Measurements from ENCODE around the gene PLBD2. TPM values are rescaled to one million over a fixed set of nuclear protein-coding genes. Genes with fewer than 3 reads are reported as not detected.

The PLBD2 gene, protein sequence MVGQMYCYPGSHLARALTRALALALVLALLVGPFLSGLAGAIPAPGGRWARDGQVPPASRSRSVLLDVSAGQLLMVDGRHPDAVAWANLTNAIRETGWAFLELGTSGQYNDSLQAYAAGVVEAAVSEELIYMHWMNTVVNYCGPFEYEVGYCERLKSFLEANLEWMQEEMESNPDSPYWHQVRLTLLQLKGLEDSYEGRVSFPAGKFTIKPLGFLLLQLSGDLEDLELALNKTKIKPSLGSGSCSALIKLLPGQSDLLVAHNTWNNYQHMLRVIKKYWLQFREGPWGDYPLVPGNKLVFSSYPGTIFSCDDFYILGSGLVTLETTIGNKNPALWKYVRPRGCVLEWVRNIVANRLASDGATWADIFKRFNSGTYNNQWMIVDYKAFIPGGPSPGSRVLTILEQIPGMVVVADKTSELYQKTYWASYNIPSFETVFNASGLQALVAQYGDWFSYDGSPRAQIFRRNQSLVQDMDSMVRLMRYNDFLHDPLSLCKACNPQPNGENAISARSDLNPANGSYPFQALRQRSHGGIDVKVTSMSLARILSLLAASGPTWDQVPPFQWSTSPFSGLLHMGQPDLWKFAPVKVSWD
- total RNA-seq, result 59.1 and 102 TPM in 2 replicates

DNA sequence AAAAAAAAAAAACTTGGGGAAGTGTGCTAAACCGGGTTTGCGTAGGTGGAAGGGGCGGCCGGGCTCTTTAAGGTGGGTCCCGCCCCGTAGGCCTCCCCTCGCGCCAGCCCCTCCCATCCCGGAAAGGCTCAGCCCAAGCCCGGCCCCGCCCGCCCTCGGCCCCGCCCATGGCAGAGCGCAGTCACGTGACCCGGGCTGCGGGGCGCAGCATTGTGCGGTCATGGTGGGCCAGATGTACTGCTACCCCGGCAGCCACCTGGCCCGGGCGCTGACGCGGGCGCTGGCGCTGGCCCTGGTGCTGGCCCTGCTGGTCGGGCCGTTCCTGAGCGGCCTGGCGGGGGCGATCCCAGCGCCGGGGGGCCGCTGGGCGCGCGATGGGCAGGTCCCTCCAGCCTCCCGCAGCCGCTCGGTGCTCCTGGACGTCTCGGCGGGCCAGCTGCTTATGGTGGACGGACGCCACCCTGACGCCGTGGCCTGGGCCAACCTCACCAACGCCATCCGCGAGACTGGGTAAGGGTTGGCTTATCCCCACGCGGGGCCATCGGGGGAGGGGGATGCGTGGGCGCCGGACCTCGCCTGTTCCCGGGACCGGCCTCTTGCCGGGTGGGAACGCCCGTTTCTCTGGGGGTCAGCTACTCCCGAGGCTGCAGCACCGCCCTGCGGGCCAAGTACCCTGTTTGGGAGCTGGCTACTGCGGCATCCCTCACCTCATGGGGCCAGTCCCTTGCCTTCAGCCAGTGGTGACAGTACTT lies at the start of gene PLBD2:
PLBD2 (plus strand) TSS at position 207 of the 752 bp plus-strand sequence; CDS start at position 221, 14 bp downstream.

DNA sequence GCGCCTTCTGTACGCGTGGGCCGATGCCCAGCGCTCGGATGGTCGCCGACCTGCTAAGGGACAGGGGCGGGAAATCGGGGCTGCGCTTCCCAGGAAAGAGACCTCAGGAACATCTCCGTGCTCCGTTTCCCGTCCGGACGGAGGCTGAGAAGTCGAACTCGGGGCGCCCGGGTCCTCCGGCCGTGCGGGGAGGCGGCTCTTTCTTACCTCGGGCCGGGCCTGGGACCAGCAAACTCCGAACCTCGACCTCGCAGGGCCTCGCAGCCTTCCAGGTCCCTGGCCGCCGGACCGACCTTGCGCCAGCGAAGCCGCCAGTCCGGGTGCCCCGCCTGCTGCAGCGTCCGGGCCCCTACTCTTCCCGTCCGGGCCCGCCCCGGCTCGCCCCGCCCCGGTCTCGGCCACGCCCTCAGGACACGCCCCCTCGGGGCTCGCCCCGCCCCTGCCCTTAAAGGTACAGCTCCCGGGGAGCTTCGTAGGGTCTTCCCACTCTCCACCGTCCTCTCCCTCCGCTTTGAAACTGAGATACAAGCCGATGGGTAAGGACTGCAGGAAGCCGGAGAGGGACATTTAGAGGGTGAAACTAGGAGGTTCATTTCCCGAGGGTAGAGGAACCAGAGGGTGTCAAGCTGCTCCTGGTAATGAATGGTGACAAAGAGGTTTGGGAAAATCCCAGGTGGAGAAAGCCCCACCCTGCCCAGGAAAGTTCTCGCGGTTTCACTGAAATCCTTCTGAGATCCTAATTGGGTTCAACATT lies 23.4 kb upstream of the PLBD2 start, which contains the start of gene SLC8B1:
SLC8B1 (minus strand) TSS at position 324 of the 754 bp plus-strand sequence. CDS start 2,231 bp downstream, outside the sequence.

DNA sequence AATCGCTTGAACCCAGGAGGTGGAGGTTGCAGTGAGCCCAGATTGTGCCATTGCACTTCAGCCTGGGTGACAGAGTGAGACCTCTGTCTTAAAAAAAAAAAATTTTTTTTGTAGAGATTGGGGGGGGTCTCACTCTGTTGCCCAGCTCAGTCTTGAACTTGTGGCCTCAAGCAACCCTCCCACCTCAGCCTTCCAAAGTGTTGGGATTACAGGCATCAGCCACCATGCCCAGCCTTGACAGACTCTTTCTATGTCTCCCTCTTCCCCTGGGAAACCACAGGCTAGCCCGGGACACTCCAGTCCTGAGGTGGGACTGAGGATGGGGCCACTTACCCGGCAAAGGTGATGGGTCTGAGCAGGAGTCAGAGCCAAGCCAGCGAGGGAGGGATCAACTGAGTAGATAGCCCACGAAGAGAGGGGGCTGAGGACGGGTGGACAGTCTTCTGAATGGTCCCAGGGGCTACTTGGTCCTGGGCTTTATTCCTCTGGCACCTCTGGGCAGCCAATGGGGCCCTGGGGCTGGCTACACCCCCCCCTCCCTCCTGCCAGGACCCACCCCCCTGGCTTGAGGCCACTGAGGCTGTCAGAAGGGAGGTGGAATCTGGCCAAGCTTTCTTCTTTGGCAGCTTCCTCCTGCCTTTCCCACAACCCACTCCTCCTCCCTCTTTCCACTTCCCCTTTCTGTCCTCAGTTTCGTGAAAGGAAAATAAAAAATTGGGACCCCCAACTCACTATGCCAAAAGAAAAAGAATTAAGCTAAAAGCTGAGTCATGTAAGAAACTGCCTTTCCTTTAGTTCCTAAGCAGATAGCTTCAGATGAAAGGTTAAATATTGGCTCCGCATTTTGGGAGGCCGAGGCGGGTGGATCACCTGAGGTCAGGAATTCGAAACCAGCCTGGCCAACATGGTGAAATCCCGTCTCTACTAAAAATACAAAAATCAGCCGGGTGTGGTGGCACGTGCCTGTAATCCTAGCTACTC lies 45.3 kb downstream of the PLBD2 start, which contains the start of gene SDS:
SDS (minus strand) TSS at position 453 of the 981 bp plus-strand sequence. CDS start 4,179 bp downstream, outside the sequence.

DNA sequence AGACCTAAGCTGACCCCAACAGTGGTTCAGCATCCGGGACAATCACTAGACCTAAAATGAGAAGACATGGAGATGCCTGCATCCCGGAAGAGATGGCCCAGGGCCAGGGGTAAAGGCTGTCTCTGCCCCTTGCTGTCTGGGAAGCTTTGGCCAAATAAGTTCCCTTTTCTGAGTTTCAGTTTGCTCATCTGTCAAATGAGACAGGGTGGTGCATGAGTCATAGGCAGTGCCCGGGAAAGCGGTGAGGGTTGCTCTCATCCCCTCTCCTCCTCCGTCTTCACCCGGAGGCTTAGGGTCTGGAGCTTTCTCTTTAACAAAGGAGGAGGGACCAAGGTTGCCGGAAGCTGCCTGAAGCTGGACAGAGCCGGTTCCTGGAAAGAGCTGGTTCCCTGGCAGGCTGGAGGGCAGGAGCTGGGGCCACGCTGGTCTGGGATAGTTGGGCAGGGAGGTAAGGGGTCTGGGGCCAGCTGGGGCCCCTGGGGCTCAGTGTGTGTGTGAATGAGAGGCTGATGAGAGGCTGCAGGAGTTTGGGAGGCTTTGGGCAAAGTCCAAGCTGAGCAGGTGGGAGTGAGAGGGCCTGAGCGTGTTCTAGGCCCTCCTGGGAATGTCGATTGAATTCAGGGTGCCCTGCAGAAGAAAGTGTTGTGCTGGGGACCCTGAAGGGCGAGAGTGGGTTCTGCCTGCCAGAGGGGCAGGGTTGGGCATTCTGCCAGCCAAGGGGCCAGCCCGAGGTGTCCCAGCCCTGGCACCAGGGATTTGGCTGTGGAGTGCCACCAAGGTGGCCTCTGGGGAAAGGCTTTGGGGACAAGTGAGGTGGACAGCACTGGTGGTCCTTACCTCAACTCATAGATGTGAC lies 63.9 kb downstream of the PLBD2 start, which contains the start of gene SDSL:
SDSL (plus strand) TSS at position 351 of the 856 bp plus-strand sequence. CDS start 5,603 bp downstream, outside the sequence.

Other genes with a start within 250 kb of the PLBD2 start
- gene RASAL1, start 222.8 kb upstream of the PLBD2 start, total RNA-seq, result not detected in 2 replicates
- gene CFAP73, start 208.9 kb upstream of the PLBD2 start, total RNA-seq, result not detected in 2 replicates
- gene DDX54, start 173.1 kb upstream of the PLBD2 start, total RNA-seq, result 29.8 and 30.3 TPM in 2 replicates
- gene RITA1, start 172.9 kb upstream of the PLBD2 start, total RNA-seq, result 20.3 and 21.5 TPM in 2 replicates
- gene TPCN1, start 137.1 kb upstream of the PLBD2 start, total RNA-seq, result 24.4 and 42.5 TPM in 2 replicates
- 24.7 and 37.7 TPM in 2 replicates for gene SLC8B1, start 23.5 kb upstream of the PLBD2 start, total RNA-seq
- not detected in 2 replicates for gene SDS, start 45.3 kb downstream of the PLBD2 start, total RNA-seq
- 5.8 and 6.1 TPM in 2 replicates for gene SDSL, start 63.8 kb downstream of the PLBD2 start, total RNA-seq
- gene LHX5, start 113.3 kb downstream of the PLBD2 start, total RNA-seq, result not detected in 2 replicates

All from smooth muscle cell of trachea (primary cell).